GM18873 (cell line): ENCODE measurements around the gene GPR143.
A peak's percentile ranks its signal among the peaks of the same experiment; 100 is the strongest.

Experiments used
- ATAC-seq: cut with Tn5 transposase; IDR thresholded peaks from one replicate; pipeline ENCODE4 v1.9.1; 2021; ENCODE audit warnings: mild to moderate bottlenecking, moderate library complexity, moderate number of reproducible peaks; ENCODE audit not compliant: unreplicated experiment, low FRiP score

The GPR143 gene

GRCh38 chrX:9710332-9710731 lies 55.3 kb downstream of the GPR143 start:
- peak; percentile 54 for ATAC-seq

- ATAC-seq: peak; percentile 67
Measured at GRCh38 chrX:9708923-9709553, 56.6 kb downstream of the GPR143 start.

- ATAC-seq: no peak
Measured at GRCh38 chrX:9708086-9708485, 57.6 kb downstream of the GPR143 start.

GRCh38 chrX:9707306-9708033 lies 58.2 kb downstream of the GPR143 start:
- no peak for ATAC-seq

- ATAC-seq: no peak
Measured at GRCh38 chrX:9706421-9706820, 59.2 kb downstream of the GPR143 start.

GRCh38 chrX:9704876-9705465 lies 60.7 kb downstream of the GPR143 start:
- no peak for ATAC-seq

- ATAC-seq: no peak
Measured at GRCh38 chrX:9703406-9703805, 62.2 kb downstream of the GPR143 start.

- no peak for ATAC-seq
Measured at GRCh38 chrX:9701790-9702189, 63.9 kb downstream of the GPR143 start.

GRCh38 chrX:9700555-9700954 lies 65.1 kb downstream of the GPR143 start:
- ATAC-seq: no peak

- no peak for ATAC-seq
Measured at GRCh38 chrX:9698576-9698975, 67.1 kb downstream of the GPR143 start.

- ATAC-seq: no peak
Measured at GRCh38 chrX:9693307-9694001, 72.2 kb downstream of the GPR143 start.

GRCh38 chrX:9690046-9690445 lies 75.6 kb downstream of the GPR143 start:
- no peak for ATAC-seq

- ATAC-seq: no peak
Measured at GRCh38 chrX:9688833-9689232, 76.8 kb downstream of the GPR143 start.

- no peak for ATAC-seq
Measured at GRCh38 chrX:9687899-9688298, 77.7 kb downstream of the GPR143 start.

GRCh38 chrX:9683350-9683749 lies 82.3 kb downstream of the GPR143 start:
- ATAC-seq: no peak

GRCh38 chrX:9682861-9683260 lies 82.8 kb downstream of the GPR143 start:
- ATAC-seq: no peak

- no peak for ATAC-seq
Measured at GRCh38 chrX:9682456-9682855, 83.2 kb downstream of the GPR143 start.

GRCh38 chrX:9681422-9681821 lies 84.2 kb downstream of the GPR143 start:
- no peak for ATAC-seq

GRCh38 chrX:9681011-9681410 lies 84.6 kb downstream of the GPR143 start:
- no peak for ATAC-seq

- no peak for ATAC-seq
Measured at GRCh38 chrX:9678215-9678965, 87.3 kb downstream of the GPR143 start.
